LHCN-M2 (cell line): ENCODE results near the gene ZNF763. TPM values are rescaled to one million over a fixed set of nuclear protein-coding genes. Genes with fewer than 3 reads are reported as not detected.
"Not testable (repeated sequence)": the region's sequence is repeated elsewhere in the genome, so short reads cannot be mapped to it uniquely, and the experiment has no call there.

Experiments
- DNase-seq: peaks from one replicate; pipeline ENCODE4 v3.0.0-alpha.2; 2012; ENCODE audit warnings: low read depth
- total RNA-seq: library from RNA; depleted of rRNA; stranded (reverse); fragments of >200 nt; gene quantifications from 2 replicates; pipeline ENCODE4 v1.2.3, GENCODE V29; 2014; rRNA removed

Gene ZNF763
- total RNA-seq, 1 experiment from 2014 or later, result 0.69 TPM

DNA sequence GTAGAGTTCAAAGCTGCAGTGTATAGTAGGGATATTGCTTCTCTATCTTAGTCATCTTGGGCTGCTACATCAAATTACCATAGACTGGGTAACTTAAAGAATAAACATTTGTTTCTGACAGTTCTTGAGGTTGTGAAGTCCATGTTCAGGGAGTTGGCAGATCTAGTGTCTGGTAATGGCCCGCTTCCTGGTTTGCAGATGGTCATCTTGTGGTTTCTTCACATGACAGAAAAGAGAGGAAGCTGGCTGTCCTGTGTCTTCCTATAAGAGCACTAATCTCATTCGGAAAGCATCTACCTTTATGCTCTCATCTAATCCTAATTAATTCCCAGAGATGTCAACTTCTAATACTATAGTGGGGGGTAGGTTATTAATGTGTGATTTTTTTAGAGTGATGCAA lies 6.2 kb downstream of the ZNF763 start:
- DNase-seq, result no peak

DNA sequence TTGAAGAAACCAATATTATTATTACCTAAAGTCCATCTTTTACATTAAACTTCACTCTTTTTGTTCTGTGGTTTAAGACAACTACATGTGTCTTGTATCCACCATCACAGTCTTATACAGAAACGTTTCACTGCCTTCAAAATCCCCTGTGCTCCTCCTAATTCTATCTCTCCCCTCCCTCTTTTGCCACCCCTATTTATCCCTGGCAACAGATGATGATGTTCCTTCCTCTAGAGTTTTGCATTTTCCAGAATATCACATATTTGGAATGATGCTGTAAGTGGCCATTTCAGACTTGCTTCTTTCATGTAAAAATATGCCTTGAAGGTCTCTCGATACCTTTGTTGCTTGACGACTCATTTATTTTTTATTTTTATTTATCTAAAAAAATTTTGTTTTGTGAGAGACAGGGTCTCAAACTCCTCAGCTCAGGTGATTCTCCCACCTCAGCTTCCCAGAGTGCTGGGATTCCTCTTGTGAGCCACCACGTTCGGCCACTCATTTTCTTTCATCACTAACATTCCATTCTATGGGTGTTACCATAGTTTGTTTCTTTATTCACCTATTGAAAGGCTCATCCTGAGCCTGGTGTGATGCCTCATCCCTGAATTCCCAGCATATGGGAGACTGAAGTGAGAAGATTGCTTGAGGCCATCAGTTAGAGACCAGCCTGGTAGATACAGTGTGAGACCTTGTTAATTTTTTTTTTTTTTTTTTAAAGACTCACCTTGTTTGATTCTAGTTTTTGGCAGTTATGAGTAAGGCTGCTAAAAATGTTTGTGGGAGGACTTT lies 8.4 kb downstream of the ZNF763 start:
- no peak for DNase-seq

DNA sequence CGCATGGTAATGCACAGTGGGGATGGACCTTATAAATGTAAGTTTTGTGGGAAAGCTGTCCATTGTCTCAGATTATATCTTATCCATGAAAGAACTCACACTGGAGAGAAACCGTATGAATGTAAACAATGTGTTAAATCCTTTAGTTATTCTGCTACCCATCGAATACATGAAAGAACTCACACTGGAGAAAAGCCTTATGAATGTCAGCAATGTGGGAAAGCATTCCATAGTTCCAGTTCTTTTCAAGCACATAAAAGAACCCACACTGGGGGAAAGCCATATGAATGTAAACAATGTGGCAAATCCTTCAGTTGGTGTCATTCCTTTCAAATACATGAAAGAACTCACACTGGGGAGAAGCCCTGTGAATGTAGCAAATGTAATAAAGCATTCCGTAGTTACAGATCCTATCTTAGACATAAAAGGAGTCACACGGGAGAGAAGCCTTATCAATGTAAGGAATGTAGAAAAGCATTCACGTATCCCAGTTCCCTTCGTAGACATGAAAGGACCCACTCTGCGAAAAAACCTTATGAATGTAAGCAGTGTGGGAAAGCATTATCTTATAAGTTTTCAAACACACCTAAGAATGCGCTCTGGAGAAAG lies 13.8 kb downstream of the ZNF763 start:
- no peak for DNase-seq

DNA sequence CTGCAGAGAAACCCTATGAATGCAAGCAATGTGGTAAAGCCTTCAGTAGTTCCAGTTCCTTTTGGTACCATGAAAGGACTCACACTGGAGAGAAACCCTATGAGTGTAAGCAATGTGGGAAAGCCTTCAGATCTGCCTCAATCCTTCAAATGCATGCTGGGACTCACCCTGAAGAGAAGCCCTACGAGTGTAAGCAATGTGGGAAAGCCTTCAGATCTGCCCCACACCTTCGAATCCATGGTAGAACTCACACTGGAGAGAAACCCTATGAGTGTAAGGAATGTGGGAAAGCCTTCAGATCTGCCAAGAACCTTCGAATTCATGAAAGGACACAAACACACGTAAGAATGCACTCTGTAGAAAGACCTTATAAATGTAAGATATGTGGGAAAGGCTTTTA lies 14.7 kb downstream of the ZNF763 start:
- DNase-seq, result no peak

DNA sequence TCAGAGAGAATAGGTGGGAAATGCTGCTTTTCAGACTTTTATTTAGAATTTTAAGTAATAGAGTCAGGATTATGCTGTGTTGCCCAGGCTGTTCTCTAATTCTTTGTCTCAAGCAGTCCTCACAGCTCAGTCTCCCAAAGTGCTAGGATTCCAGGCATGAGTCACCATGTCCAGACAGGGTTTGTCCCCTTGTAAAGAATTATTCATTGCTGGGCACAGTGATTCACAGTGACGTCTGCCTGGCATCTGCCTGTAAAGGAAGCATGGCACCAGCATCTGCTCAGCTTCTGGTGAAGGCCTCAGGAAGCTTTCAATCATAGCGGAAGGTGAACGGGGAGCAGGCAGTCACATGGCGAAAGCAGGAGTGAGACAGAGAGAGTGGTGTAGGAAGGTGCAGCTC lies 17.7 kb downstream of the ZNF763 start:
- DNase-seq, result peak; percentile 72

DNA sequence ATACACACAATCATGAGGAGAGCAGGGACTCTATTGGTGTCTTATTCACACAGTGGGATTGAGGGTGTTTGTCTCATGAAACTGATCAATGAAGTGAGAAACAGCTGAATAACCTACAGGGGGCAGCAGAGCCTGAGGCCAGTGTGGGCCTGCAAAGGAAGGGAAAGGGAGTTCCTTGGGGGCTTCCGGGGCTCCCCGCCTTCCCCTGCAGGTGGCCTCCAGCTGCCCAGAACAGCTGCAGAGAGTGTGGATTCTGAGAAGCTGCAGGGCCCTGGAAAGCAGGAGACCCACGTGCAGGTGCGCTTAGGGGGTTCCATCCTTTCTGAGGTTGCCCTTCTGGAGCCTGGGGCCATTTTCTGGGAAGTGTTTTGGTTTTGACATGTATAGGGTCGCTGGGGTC lies 20.1 kb downstream of the ZNF763 start:
- DNase-seq, result no peak

DNA sequence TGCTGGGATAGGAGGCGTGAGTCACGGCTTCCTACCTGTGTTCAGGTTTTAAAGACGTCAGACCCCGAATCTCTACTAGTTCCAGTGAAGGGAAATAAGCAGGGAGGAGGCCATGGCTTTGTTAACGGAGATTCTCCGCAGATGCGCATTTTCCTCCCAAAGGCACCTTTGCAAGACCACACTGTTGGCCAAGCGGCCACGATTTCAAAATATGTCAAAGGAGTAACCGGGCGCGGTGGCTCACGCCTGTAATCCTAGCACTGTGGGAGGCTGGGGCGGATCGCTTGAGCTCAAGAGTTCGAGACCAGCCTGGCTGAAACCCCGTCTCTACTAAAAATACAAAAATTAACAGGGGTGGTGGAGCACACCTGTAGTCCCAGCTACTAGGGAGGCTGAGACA lies 21.9 kb downstream of the ZNF763 start:
- no peak for DNase-seq

DNA sequence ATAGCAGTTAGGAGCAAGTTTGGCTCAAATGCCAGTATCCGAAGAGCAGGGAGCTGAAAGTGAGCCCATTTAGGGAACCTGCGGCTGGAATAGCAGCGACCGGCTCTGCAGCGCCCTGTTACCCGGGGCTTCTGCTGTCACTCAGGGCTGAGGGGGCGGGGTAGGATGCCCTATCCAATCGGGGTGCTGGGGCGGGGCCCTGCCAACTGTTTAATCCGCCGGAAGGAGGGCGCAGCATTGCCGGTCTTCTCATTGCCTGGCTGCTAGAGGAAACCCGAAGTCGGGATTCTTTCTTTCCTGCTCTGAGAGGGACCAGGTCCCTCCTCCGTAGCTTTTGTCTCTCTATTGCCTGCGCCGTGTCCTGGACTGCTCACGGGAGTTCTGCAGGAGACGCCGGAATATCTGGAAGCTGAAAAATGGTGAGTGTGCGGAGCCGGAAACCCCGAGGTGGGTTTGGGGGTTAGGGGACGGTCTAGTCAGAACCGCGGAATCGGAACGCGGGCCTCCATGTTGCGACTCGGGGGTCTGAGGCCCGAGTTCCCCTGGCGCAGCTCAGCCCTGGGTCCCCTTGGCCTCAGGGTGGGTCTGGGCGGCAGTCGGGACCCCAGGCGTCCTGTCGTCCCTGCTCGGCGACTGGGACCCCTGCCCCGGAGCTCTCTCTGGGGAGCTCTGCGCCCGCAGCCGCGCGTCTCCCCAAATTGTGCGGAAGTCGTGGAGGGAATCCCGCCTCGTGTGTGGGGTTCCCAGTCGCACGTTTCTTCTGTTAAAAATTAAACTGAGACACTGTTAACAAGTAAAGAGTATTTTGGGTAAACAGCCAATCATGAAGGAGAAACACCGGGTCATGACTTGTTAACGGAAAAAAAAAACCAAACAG lies 22.8 kb downstream of the ZNF763 start:
- DNase-seq, result peak; percentile 91

DNA sequence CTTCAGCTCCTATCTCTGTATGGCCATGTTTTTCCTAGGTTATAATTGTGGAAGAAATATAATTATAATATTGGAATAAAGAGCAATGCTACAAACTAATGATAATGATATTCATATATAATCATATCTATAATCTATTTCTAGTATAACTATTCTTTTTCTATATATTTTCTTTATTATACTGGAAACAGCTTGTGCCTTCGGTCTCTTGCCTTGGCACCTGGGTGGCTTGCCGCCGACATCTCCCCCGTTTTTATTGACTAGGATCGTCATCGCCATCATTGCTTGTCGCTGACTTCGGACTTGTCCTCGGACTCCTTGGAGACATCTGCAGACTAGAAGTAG lies 24.2 kb downstream of the ZNF763 start:
- no peak for DNase-seq

DNA sequence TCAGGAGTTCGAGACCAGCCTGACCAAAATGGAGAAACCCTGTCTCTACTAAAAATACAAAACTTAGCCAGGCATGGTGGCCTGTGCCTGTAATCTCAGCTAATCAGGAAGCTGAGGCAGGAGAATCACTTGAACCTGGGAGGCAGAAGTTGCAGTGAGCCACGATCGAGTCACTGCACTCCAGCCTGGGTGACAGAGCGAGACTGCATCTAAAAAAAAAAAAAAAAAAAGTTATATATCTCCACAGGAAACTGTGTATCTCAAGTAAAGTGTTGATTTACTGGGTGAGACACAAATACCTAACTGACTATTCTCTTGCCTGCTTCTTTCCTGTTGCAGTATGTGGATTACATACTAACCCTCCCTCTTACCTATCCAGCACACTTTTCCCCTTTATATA lies 27.1 kb downstream of the ZNF763 start:
- DNase-seq, result not testable (repeated sequence)

DNA sequence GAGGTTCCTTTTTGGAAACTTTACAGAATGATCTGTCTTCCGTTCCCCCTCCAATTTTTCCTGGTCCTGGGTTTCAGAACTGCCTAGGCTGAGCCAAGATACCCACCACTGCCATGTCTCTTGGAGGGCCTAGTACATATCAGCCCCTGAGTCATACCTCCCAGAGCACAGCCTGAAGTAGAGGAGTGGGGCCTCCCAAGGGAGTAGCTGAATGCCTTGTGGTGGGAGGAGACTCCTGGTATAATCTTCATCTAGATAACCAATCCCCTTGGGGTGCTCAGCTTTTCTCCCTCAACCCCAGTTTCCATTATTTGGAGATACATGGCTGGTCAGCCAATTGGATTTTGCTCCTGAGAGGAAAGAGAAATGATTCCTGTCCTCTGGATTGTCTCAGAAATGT lies 30.3 kb downstream of the ZNF763 start:
- peak; percentile 58 for DNase-seq

DNA sequence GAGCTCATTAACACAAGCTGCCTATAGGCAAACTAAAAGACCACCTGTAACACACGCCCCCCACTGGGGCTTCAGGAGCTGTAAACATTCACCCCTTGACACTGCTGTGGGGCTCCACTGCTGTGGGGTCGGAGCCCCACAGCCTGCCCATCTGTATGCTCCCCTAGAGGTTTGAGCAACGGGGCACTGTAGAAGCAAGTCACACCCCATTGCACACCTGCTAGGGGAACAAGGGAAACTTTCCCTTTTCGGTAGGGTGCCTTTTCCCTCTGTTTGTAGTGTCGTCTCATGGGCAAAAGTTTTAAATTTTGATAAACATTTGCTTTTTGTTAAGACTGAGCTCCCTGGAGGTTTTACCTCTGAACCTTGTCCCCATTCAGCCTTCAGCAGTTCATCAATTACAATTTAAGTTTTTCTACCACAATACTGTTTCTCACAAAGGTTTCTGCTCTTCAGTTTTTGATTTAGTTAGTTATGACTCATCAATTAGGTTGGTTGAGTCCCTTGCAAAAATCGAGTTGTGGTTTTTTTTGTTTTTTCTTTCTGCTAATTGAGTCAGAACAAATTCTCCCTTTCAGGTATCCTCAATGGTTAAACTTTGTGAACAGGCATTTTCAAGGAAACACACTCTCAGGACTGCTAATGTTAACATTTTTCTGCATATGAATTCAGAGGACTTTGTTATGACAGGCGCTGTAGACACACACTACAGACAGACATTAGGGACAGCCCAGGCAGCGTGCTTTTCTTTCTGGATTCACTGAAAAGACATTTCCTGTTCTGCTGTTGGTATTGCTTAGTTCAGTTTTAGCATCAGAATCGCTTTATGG lies 35.5 kb downstream of the ZNF763 start:
- no peak for DNase-seq

DNA sequence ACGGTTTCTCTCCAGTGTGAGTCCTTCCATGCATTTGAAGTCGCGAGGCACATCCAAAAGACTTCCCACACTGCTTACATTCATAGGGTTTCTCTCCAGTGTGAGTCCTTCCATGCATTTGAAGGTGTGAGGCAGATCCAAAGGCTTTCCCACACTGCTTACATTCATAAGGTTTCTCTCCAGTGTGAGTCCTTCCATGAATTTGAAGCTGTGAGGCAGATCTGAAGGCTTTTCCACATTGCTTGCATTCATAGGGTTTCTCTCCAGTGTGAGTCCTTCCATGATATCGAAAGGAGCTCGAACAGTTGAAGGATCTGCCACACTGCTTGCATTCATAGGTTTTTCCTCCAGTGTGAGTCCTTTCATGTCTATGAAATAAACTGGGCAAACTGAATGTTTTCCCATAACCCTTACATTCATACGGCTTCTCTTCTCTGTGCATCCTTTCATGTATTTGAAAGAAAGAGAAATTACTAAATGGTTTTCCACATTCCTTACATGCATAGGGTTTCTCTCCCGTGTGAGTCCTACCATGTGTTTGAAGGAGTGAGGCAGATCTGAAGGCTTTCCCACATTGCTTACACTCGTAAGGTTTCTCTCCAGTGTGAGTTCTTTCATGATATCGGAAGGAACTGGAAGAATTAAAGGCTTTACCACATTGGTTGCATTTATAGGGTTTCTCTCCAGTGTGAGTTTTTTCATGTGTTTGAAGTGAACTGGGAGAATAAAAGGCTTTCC lies 50.3 kb downstream of the ZNF763 start:
- peak; percentile 5 for DNase-seq

DNA sequence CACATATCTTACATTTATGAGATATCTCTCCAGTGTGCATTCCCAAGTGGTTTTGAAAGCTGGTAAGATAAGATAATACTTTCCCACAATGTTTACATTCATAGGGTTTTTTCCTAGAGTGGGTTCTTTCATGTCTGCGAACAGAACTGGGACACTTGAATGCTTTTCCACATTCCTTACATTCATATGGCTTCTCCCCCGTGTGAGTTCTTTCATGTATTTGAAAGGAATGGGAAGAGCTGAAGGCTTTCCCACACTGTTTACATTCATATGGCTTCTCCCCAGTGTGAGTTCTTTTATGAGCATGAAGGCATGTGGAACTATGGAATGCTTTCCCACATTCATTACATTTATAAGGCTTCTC lies 50.9 kb downstream of the ZNF763 start:
- peak; percentile 7 for DNase-seq

Other genes starting within 250 kb of the ZNF763 start
- 7.1 and 10.2 TPM in 2 replicates for gene ZNF823, start 226.1 kb upstream of the ZNF763 start, total RNA-seq
- 5.4 and 7.1 TPM in 2 replicates for gene ZNF441, start 198.0 kb upstream of the ZNF763 start, total RNA-seq
- gene ZNF491, start 166.5 kb upstream of the ZNF763 start, total RNA-seq, result 0.80 and 0.90 TPM in 2 replicates
- gene ZNF440, start 150.8 kb upstream of the ZNF763 start, total RNA-seq, result 7.0 and 8.2 TPM in 2 replicates
- gene ZNF439, start 116.3 kb upstream of the ZNF763 start, total RNA-seq, result 0.11 and 0.26 TPM in 2 replicates
- 6.2 and 8.8 TPM in 2 replicates for gene ZNF69, start 77.3 kb upstream of the ZNF763 start, total RNA-seq
- gene ZNF700, start 39.9 kb upstream of the ZNF763 start, total RNA-seq, result 8.7 and 9.5 TPM in 2 replicates
- 4.1 and 5.7 TPM in 2 replicates for gene ZNF433, start 70.6 kb downstream of the ZNF763 start, total RNA-seq
- 0.38 and 0.46 TPM in 2 replicates for gene ZNF878, start 87.9 kb downstream of the ZNF763 start, total RNA-seq
- 2.5 and 2.8 TPM in 2 replicates for gene ZNF844, start 99.7 kb downstream of the ZNF763 start, total RNA-seq
- gene ZNF20, start 175.3 kb downstream of the ZNF763 start, total RNA-seq, result 5.8 and 6.0 TPM in 2 replicates
- 8.6 and 10.6 TPM in 2 replicates for gene ZNF625, start 191.7 kb downstream of the ZNF763 start, total RNA-seq
- 6.8 and 7.1 TPM in 2 replicates for gene ZNF136, start 198.1 kb downstream of the ZNF763 start, total RNA-seq